ENCODE results near the gene PANK4. TPM values are rescaled to one million over a fixed set of nuclear protein-coding genes. Genes with fewer than 3 reads are reported as not detected.

Gene PANK4
- polyA plus RNA-seq, 3 donors from 2014 or later: 9.1 to 23.3 (median 9.8) TPM

GRCh38 chr1:2513939-2514652, 12.3 kb downstream of the PANK4 start:
- Mint-ChIP-seq H3K36me3 (peaks cover 0 to 8% (median 0%) of the 10 kb centered on the region in 3 donors), H3K27ac (no peak overlapping the region), H3K4me3 (no peak overlapping the region)

GRCh38 chr1:2512862-2513421, 13.5 kb downstream of the PANK4 start:
- H3K36me3 Mint-ChIP-seq: peaks cover 0 to 11% (median 0%) of the 10 kb centered on the region in 3 donors
- no peaks in the 10 kb centered on the region for H3K9me3 Mint-ChIP-seq
- no peak overlapping the region for H3K27ac Mint-ChIP-seq

More at GRCh38 chr1:2513939-2514652, 12.3 kb downstream of the PANK4 start:
- H3K9me3 Mint-ChIP-seq: no peaks in the 10 kb centered on the region
- no peaks in the 10 kb centered on the region for H3K4me1 Mint-ChIP-seq
- no peak for DNase-seq
- H3K27me3 Mint-ChIP-seq (ENCODE audit: low read depth in 3 of 3): peaks cover 0 to 3% (median 0%) of the 10 kb centered on the region in 3 donors

GRCh38 chr1:2510366-2511155, 15.8 kb downstream of the PANK4 start:
- Mint-ChIP-seq H3K4me1 (no peaks in the 10 kb centered on the region), H3K27ac (no peak overlapping the region), H3K27me3 (ENCODE audit: low read depth in 3 of 3) (peaks cover 0 to 3% (median 0%) of the 10 kb centered on the region in 3 donors), H3K4me3 (no peak overlapping the region), H3K36me3 (peaks cover 0 to 8% (median 0%) of the 10 kb centered on the region in 3 donors), H3K9me3 (no peaks in the 10 kb centered on the region)
- no peak for DNase-seq

More at GRCh38 chr1:2512862-2513421, 13.5 kb downstream of the PANK4 start:
- DNase-seq: no peak
- Mint-ChIP-seq H3K27me3 (ENCODE audit: low read depth in 3 of 3) (peaks cover 0 to 3% (median 0%) of the 10 kb centered on the region in 3 donors), H3K4me3 (no peak overlapping the region), H3K4me1 (no peaks in the 10 kb centered on the region)

DNA sequence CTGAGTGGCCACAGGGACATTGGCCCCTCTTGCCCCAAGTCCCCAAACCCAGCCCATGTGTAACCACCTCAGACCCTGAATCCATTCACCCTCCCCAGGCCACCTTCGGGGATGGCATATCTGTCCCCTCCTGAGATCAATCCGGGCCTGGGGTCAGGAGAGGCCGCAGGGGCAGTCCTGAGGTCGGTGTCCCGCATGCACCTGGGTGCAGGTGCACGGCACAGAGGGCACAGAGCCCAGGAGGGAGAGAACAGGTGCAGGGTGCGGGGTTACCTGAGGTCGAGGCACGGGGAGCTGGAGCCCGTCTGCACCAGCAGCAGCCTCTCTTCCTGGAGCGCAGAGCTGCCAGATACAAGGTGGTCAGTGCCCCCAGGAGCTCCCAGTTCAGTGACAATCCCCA, 16.8 kb downstream of the PANK4 start:
- no peak overlapping the region for H3K4me3 Mint-ChIP-seq
- peaks cover 0 to 8% (median 0%) of the 10 kb centered on the region in 3 donors for H3K36me3 Mint-ChIP-seq
- DNase-seq: no peak
- H3K27ac Mint-ChIP-seq: no peak overlapping the region
- H3K4me1 Mint-ChIP-seq: no peaks in the 10 kb centered on the region
- H3K9me3 Mint-ChIP-seq: no peaks in the 10 kb centered on the region
- peaks cover 0 to 3% (median 0%) of the 10 kb centered on the region in 3 donors for H3K27me3 Mint-ChIP-seq (ENCODE audit: low read depth in 3 of 3)

DNA sequence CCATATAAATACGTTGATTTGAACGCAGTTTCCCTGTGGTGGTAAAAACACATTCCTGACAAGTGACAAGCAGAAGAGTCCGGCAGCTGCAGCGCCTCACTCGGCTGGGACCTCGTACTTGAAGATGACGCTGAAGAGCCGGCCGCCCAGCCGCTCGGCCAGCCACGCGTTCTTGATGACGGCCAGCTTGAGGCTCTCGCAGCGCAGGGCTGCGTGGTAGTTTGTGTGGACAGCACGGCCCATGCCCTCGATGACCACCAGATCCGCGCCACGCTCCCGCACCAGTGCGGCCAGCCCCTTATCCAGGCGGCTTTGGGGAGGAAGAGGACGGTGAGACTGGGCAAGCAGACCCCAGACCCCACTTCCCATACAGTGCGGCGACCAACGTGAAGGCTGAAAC, 17.6 kb downstream of the PANK4 start:
- Mint-ChIP-seq H3K36me3 (peaks cover 0 to 8% (median 0%) of the 10 kb centered on the region in 3 donors), H3K4me3 (no peak overlapping the region), H3K27me3 (ENCODE audit: low read depth in 3 of 3) (peaks cover 0 to 3% (median 0%) of the 10 kb centered on the region in 3 donors), H3K9me3 (no peaks in the 10 kb centered on the region), H3K27ac (no peak overlapping the region), H3K4me1 (no peaks in the 10 kb centered on the region)
- DNase-seq: no peak

GRCh38 chr1:2508180-2508579, 18.2 kb downstream of the PANK4 start:
- Mint-ChIP-seq H3K9me3 (no peaks in the 10 kb centered on the region), H3K27ac (no peak overlapping the region), H3K27me3 (ENCODE audit: low read depth in 3 of 3) (peaks cover 0 to 3% (median 0%) of the 10 kb centered on the region in 3 donors), H3K4me1 (no peaks in the 10 kb centered on the region), H3K36me3 (peaks cover 0 to 8% (median 0%) of the 10 kb centered on the region in 3 donors), H3K4me3 (no peak overlapping the region)
- no peak for DNase-seq

DNA sequence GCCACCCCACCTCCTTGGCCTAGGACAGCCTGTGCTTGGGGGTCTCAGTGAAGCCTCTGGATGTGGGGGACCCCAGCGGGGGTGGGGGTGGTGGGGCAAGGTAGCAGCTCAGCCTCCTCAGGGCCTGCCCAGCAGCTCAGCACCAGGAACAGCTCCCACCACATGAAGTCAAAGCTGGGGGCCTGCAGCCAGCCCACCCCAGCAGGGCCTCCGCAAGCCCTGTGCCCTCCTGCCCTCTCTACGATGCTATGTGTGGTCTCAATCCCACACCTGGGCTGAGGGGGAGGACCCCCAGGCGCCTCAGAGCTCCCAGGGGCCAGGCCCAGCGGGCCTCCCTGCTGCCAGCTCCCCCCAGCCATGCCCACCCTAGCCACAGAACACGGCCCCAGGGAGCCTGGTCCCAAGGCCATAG, 18.6 kb downstream of the PANK4 start:
- Mint-ChIP-seq H3K4me3 (no peak overlapping the region), H3K27me3 (ENCODE audit: low read depth in 3 of 3) (peaks cover 0 to 3% (median 0%) of the 10 kb centered on the region in 3 donors), H3K9me3 (no peaks in the 10 kb centered on the region), H3K4me1 (no peaks in the 10 kb centered on the region), H3K36me3 (peaks cover 0 to 8% (median 0%) of the 10 kb centered on the region in 3 donors), H3K27ac (no peak overlapping the region)
- no peak for DNase-seq

DNA sequence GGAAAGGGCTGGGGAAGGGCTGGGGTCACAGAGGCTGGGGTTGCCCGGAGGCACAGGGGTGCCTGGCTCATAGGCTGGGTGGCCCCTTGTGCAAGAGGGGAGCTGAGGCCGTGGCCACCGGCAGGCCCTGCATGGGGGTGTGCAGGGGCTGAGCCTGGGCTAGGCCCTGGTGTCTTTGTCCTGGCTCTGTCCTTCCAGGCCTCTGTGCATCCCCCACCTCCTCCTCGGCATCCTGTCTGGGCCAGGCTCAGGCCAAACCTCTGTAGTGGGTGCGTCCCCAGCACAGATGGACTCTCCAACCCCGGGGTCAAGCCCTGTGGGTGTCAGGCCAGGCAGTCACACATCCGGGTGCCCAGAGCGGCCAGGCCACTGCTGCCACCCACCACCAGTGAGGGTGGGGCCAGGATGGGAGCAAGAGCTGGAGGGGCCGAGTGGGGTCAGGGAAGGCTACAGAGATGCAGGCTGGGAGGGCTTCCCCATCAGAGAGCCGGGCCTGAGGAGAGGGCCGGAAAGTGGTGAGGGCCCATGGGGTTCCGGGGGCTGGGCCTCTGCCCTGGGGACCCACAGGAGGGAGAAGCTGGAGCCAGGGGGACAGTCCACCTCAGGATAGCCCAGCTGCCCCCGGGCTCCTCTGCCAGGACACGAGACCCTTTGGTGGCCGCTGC, 19.4 kb downstream of the PANK4 start:
- peaks cover 0 to under 1% (median 0%) of the 10 kb centered on the region in 3 donors for H3K27me3 Mint-ChIP-seq (ENCODE audit: low read depth in 3 of 3)
- no peak overlapping the region for H3K4me3 Mint-ChIP-seq
- H3K27ac Mint-ChIP-seq: no peak overlapping the region
- H3K4me1 Mint-ChIP-seq: no peaks in the 10 kb centered on the region
- H3K9me3 Mint-ChIP-seq: no peaks in the 10 kb centered on the region
- DNase-seq: no peak
- peaks cover 0 to 8% (median 0%) of the 10 kb centered on the region in 3 donors for H3K36me3 Mint-ChIP-seq

- Mint-ChIP-seq H3K27me3 (ENCODE audit: low read depth in 3 of 3) (no peaks in the 10 kb centered on the region), H3K4me3 (no peak overlapping the region), H3K27ac (no peak overlapping the region), H3K4me1 (peaks cover 0 to 1% of the 10 kb centered on the region in 2 donors), H3K36me3 (peaks cover 0 to 3% (median 0%) of the 10 kb centered on the region in 3 donors), H3K9me3 (no peaks in the 10 kb centered on the region)
- DNase-seq: no peak
Observed at GRCh38 chr1:2506007-2506860, 20.2 kb downstream of the PANK4 start.

- Mint-ChIP-seq H3K27me3 (ENCODE audit: low read depth in 3 of 3) (no peaks in the 10 kb centered on the region), H3K36me3 (peaks cover 0 to 3% (median 0%) of the 10 kb centered on the region in 3 donors), H3K9me3 (no peaks in the 10 kb centered on the region), H3K27ac (peak overlapping the region in 1 of 6 donors; percentile 33), H3K4me3 (no peak overlapping the region), H3K4me1 (peaks cover 1 to 4% of the 10 kb centered on the region in 2 donors)
- no peak for DNase-seq
Observed at GRCh38 chr1:2505461-2505994, 20.9 kb downstream of the PANK4 start.

- Mint-ChIP-seq H3K4me1 (peaks cover 7 to 10% of the 10 kb centered on the region in 2 donors), H3K27ac (no peak overlapping the region), H3K36me3 (peaks cover 0 to 3% (median 0%) of the 10 kb centered on the region in 3 donors), H3K4me3 (no peak overlapping the region), H3K9me3 (no peaks in the 10 kb centered on the region), H3K27me3 (ENCODE audit: low read depth in 3 of 3) (no peaks in the 10 kb centered on the region)
- DNase-seq: no peak
Observed at GRCh38 chr1:2504949-2505272, 21.5 kb downstream of the PANK4 start.

DNA sequence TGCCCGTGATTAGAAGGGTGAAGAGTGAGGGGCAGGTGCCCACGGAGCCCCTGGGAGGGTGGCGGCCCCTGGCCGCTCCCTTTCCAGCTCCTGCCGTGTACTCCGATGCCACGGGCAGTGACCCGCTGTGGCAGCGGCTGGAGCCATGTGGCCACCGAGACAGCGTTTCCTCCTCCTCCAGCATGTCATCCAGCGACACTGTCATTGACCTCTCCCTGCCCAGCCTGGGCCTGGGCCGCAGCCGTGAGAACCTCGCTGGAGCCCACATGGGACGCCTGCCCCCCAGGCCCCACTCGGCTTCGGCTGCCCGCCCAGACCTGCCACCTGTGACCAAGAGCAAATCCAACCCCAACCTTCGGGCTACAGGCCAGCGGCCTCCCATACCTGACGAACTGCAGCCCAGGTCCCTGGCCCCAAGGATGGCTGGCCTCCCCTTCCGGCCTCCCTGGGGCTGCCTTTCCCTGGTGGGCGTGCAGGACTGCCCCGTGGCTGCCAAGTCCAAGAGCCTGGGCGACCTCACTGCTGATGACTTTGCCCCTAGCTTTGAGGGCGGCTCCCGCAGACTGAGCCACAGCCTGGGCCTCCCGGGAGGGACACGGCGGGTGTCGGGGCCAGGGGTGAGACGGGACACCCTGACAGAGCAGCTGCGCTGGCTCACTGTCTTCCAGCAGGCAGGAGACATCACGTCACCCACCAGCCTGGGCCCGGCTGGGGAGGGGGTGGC, 22.0 kb downstream of the PANK4 start:
- Mint-ChIP-seq H3K36me3 (peaks cover 0 to 3% (median 0%) of the 10 kb centered on the region in 3 donors), H3K27ac (no peak overlapping the region), H3K27me3 (ENCODE audit: low read depth in 3 of 3) (no peaks in the 10 kb centered on the region), H3K9me3 (no peaks in the 10 kb centered on the region), H3K4me1 (peaks cover 12 to 16% of the 10 kb centered on the region in 2 donors), H3K4me3 (no peak overlapping the region)
- no peak for DNase-seq
